ENCODE measurements around the gene USPL1.
A peak's percentile ranks its signal among the peaks of the same experiment; 100 is the strongest.

The USPL1 gene

GRCh38 chr13:30679483-30680330 is 62.0 kb downstream of the USPL1 start:
- TF ChIP-seq CTCF (conservative IDR thresholded peaks at IDR 0.05; ENCODE audit: low read depth, low read length) = peak; percentile 91
- peak; percentile 75 for DNase-seq (ENCODE audit: low read depth)
- H3K4me3 ChIP-seq (ENCODE audit: low read depth, low read length) = no peak overlapping the region

- no peak overlapping the region for H3K4me3 ChIP-seq (ENCODE audit: low read depth, low read length)
- peak; percentile 85 for DNase-seq (ENCODE audit: low read depth)
- no peak for TF ChIP-seq CTCF (conservative IDR thresholded peaks at IDR 0.05; ENCODE audit: low read depth, low read length)
Observed at GRCh38 chr13:30681843-30682242, 64.1 kb downstream of the USPL1 start.

GRCh38 chr13:30685320-30685859 is 67.7 kb downstream of the USPL1 start:
- no peak overlapping the region for H3K4me3 ChIP-seq (ENCODE audit: low read depth, low read length)
- DNase-seq (ENCODE audit: low read depth) = no peak
- no peak for TF ChIP-seq CTCF (conservative IDR thresholded peaks at IDR 0.05; ENCODE audit: low read depth, low read length)

- DNase-seq (ENCODE audit: low read depth) = no peak
- no peak for TF ChIP-seq CTCF (conservative IDR thresholded peaks at IDR 0.05; ENCODE audit: low read depth, low read length)
- no peak overlapping the region for H3K4me3 ChIP-seq (ENCODE audit: low read depth, low read length)
Observed at GRCh38 chr13:30685987-30686386, 68.3 kb downstream of the USPL1 start.

DNA sequence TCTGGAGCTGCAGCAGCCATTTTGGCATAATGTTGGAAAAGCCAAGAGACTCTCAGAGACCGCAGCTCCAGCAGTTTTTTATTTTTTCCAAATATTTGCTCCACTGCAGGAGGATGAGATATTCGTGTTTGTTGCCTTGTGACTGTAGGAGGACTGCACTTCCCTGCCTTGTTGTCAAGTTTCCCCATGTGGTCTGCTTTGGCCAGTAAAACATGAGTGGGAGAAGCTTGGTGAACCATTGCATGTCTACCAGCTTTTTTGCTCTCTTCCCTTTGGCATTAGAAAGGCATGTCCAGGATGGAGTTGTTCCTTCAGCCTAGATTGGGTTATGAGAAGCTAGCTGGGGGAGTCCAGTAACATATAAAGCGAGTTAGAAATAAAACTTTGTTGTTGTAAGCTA is 69.9 kb downstream of the USPL1 start:
- no peak for TF ChIP-seq CTCF (conservative IDR thresholded peaks at IDR 0.05; ENCODE audit: low read depth, low read length)
- H3K4me3 ChIP-seq (ENCODE audit: low read depth, low read length) = no peak overlapping the region
- no peak for DNase-seq (ENCODE audit: low read depth)

DNA sequence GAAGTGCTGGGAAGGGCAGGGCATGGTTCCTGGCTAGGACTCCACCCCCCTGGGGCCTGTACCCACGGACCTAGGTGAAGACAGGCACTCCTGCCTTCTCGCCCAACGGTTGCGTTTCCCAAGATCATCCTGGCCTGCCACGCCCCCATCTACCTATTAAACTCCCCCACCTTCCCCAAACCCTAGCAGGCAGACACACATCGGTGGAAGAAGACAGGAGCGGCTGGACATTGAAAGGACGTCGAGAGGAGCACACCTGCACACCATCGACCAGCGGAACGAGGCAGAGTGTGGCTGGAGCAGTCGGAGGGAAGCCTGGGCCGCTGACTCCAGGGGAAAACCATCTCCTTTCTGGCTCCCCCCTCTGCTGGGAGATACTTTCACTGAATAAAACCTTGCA is 72.0 kb downstream of the USPL1 start:
- H3K4me3 ChIP-seq (ENCODE audit: low read depth, low read length) = no peak overlapping the region
- no peak for DNase-seq (ENCODE audit: low read depth)
- no peak for TF ChIP-seq CTCF (conservative IDR thresholded peaks at IDR 0.05; ENCODE audit: low read depth, low read length)

All from choroid plexus epithelial cell (primary cell).